GM21360 (cell line): Measurements from ENCODE around the gene ZNF407.
A peak's percentile ranks its signal among the peaks of the same experiment; 100 is the strongest.

ENCODE experiments used
- ATAC-seq: cut with Tn5 transposase; IDR thresholded peaks from one replicate; pipeline ENCODE4 v1.9.1; 2021; ENCODE audit warnings: mild to moderate bottlenecking, moderate library complexity; ENCODE audit not compliant: unreplicated experiment

The ZNF407 gene

GRCh38 chr18:74715865-74716712 lies 118.4 kb downstream of the ZNF407 start:
- no peak for ATAC-seq

GRCh38 chr18:74718312-74718711 lies 120.6 kb downstream of the ZNF407 start:
- ATAC-seq = no peak

- ATAC-seq = no peak
Measured at GRCh38 chr18:74722237-74722636, 124.6 kb downstream of the ZNF407 start.

GRCh38 chr18:74724186-74724585 lies 126.5 kb downstream of the ZNF407 start:
- ATAC-seq = no peak

GRCh38 chr18:74725690-74726089 lies 128.0 kb downstream of the ZNF407 start:
- ATAC-seq = no peak

GRCh38 chr18:74728586-74728985 lies 130.9 kb downstream of the ZNF407 start:
- no peak for ATAC-seq

GRCh38 chr18:74731097-74731496 lies 133.4 kb downstream of the ZNF407 start:
- no peak for ATAC-seq

GRCh38 chr18:74732380-74732779 lies 134.7 kb downstream of the ZNF407 start:
- no peak for ATAC-seq

GRCh38 chr18:74733598-74733997 lies 135.9 kb downstream of the ZNF407 start:
- ATAC-seq = no peak

- no peak for ATAC-seq
Measured at GRCh38 chr18:74734013-74734444, 136.4 kb downstream of the ZNF407 start.

- ATAC-seq = no peak
Measured at GRCh38 chr18:74739926-74740325, 142.3 kb downstream of the ZNF407 start.

- no peak for ATAC-seq
Measured at GRCh38 chr18:74742573-74743243, 145.0 kb downstream of the ZNF407 start.

GRCh38 chr18:74745633-74746403 lies 148.1 kb downstream of the ZNF407 start:
- no peak for ATAC-seq

GRCh38 chr18:74748809-74749208 lies 151.1 kb downstream of the ZNF407 start:
- no peak for ATAC-seq

GRCh38 chr18:74758995-74759394 lies 161.3 kb downstream of the ZNF407 start:
- no peak for ATAC-seq

GRCh38 chr18:74760026-74760425 lies 162.4 kb downstream of the ZNF407 start:
- ATAC-seq = no peak

- ATAC-seq = no peak
Measured at GRCh38 chr18:74760436-74760835, 162.8 kb downstream of the ZNF407 start.

GRCh38 chr18:74766251-74766650 lies 168.6 kb downstream of the ZNF407 start:
- no peak for ATAC-seq

- ATAC-seq = no peak
Measured at GRCh38 chr18:74768096-74768495, 170.4 kb downstream of the ZNF407 start.

- ATAC-seq = peak; percentile 85
Measured at GRCh38 chr18:74773171-74773624, 175.5 kb downstream of the ZNF407 start.

- ATAC-seq = no peak
Measured at GRCh38 chr18:74774486-74774885, 176.8 kb downstream of the ZNF407 start.
